Epithelial cell of proximal tubule (primary cell): ENCODE measurements around the gene MOB4. TPM values are rescaled to one million over a fixed set of nuclear protein-coding genes. Genes with fewer than 3 reads are reported as not detected.

Experiments
- DNase-seq: peaks from one replicate; pipeline ENCODE4 v3.0.0-alpha.2; 2011; ENCODE audit warnings: low read depth
- H3K4me3 ChIP-seq: 2 replicates; pipeline ENCODE4 v1.5.1; 2011; ENCODE audit warnings: low read depth, mild to moderate bottlenecking, low read length
- CTCF ChIP-seq: conservative IDR thresholded peaks from 2 replicates; pipeline ENCODE4 v1.5.1; 2012; ENCODE audit warnings: low read depth, mild to moderate bottlenecking, low read length
- total RNA-seq: library from RNA; depleted of rRNA; stranded (reverse); fragments of >200 nt; gene quantifications from 2 replicates; pipeline ENCODE4 v1.2.3, GENCODE V29; 2015

MOB4 gene
- total RNA-seq, 1 donor from 2014 or later, result 36.3 TPM

DNA sequence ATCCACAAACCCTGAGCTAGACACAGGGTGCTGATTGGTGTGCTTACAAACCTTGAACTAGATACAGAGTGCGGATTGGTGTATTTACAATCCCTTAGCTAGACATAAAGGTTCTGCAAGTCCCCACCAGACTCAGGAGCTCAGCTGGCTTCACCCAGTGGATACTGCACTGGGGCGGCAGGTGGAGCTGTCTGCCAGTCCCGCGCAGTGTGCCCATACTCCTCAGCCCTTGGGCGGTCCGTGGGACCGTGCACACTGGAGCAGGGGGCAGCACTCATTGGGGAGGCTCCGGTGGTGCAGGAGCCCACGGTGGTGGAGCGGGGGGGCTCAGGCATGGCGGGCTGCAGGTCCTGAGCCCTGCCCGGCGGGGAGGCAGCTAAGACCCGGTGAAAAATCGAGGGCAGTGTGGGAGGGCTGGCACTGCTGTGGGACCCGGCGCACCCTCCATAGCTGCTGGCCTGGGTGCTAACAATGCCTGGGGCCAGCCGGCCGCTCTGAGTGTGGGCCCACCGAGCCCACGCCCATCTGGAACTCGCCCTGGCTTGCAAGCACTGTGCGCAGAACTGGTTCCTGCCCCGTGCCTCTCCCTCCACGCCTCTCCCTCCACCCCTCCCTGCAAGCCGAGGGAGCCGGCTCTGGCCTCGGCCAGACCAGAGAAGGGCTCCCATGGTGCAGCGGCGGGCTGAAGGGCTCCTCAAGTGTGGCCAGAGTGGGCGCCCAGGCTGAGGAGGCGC is 75.6 kb downstream of the MOB4 start:
- TF ChIP-seq CTCF, result no peak
- DNase-seq, result no peak
- H3K4me3 ChIP-seq, result no peak overlapping the region

DNA sequence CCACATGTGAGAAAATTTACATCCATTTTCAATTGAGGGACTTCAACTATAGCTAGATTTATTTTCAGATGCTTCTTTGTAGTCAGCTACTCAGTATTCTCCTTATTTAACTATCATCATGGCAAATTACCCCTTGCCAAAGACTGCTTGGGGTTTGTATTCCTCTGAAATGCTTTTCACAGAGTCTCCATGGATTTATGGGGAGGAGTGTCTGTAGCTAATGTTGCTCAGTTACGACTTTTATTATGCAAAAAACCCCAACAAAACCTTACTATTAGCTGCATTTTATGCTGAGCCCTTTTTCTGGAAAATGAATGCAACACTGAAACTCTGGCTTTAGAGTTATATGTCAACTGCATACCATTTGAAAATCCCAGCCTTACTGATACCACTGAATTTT is 80.9 kb downstream of the MOB4 start:
- DNase-seq, result no peak
- no peak for TF ChIP-seq CTCF
- no peak overlapping the region for H3K4me3 ChIP-seq

GRCh38 chr2:197597166-197597565 is 81.3 kb downstream of the MOB4 start:
- TF ChIP-seq CTCF, result no peak
- DNase-seq, result no peak
- no peak overlapping the region for H3K4me3 ChIP-seq

- no peak for DNase-seq
- no peak for TF ChIP-seq CTCF
- H3K4me3 ChIP-seq, result no peak overlapping the region
These were observed 82.6 kb downstream of the MOB4 start for GRCh38 chr2:197598450-197598849.

DNA sequence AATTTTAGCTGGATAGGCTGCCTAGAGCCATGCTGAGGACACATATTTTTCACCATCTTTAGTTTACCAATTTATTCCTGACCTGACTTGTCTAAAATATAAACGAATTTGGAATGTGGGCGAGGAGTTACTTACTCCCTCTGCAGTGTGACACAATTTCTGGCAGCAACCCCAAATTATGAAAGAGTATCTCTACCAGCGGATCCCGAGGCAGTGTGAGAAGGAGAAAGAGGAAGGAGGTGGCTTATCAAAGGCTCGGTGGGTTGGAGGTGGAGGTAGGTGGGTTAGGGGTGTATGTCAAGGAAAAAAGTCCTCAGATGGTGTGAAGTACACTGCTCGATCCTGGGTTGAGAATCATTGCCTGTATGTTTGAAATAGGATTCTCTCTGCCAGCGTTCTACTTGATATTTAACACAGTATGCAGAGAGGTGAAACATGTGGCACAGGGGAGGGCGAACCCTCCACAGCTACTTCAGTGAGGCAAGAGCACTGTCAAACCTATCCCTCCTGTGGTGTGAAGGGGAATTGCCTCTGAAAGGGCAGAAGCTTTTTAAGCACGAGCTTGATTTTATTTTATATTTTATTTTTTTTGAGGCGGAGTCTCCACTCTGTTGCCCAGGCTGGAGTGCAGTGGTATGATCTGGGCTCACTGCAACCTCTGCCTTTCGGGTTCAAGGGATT is 83.6 kb downstream of the MOB4 start:
- no peak overlapping the region for H3K4me3 ChIP-seq
- DNase-seq, result no peak
- peak; percentile 46 for TF ChIP-seq CTCF

- no peak for TF ChIP-seq CTCF
- DNase-seq, result no peak
- H3K4me3 ChIP-seq, result no peak overlapping the region
These were observed 84.4 kb downstream of the MOB4 start for GRCh38 chr2:197600306-197600705.

- TF ChIP-seq CTCF, result no peak
- DNase-seq, result no peak
- no peak overlapping the region for H3K4me3 ChIP-seq
These were observed 85.9 kb downstream of the MOB4 start for GRCh38 chr2:197601726-197602125.
